ENCODE data around the gene CD7. TPM values are rescaled to one million over a fixed set of nuclear protein-coding genes. Genes with fewer than 3 reads are reported as not detected.
"Not testable (repeated sequence)": the region's sequence is repeated elsewhere in the genome, so short reads cannot be mapped to it uniquely, and the experiment has no call there.

The CD7 gene
- total RNA-seq: 0.64 TPM
- long read RNA-seq: 0 reads

- ATAC-seq: no peak
- no peak for DNase-seq
- intact Hi-C loops (cut with micrococcal nuclease): no loop called here
Measured at GRCh38 chr17:82317394-82318168, at the start of gene CD7. TSS of gene CD7 (minus strand) at chr17:82317608. CDS start at chr17:82317495, 113 bp downstream.

- intact Hi-C loops (cut with micrococcal nuclease): no loop called here
- ATAC-seq (no peak), DNase-seq (no peak)
Measured at GRCh38 chr17:82366749-82367148, 49.3 kb upstream of the CD7 start.

- no peak for ATAC-seq
Measured at GRCh38 chr17:82365606-82366295, 48.3 kb upstream of the CD7 start.

GRCh38 chr17:82361885-82362633, 44.7 kb upstream of the CD7 start:
- DNase-seq: no peak

More at GRCh38 chr17:82365606-82366295, 48.3 kb upstream of the CD7 start:
- no peak for DNase-seq
- intact Hi-C loops (cut with micrococcal nuclease): no loop called here

GRCh38 chr17:82359451-82360074, 42.2 kb upstream of the CD7 start:
- intact Hi-C loops (cut with micrococcal nuclease): loop anchor here (10.0 kb wide), 1 partner anchor 45 kb away; no protein-coding TSS in a partner anchor
- not testable (repeated sequence) for ATAC-seq

More at GRCh38 chr17:82361885-82362633, 44.7 kb upstream of the CD7 start:
- ATAC-seq: no peak
- intact Hi-C loops (cut with micrococcal nuclease): no loop called here

GRCh38 chr17:82358465-82359350, 41.3 kb upstream of the CD7 start, which contains the start of gene TEX19:
TSS of gene TEX19 (plus strand) at chr17:82359247. CDS start at chr17:82362151, 2,904 bp downstream.
- DNase-seq: no peak
- no peak for ATAC-seq
- intact Hi-C loops (cut with micrococcal nuclease): loop anchor here (10.0 kb wide), 1 partner anchor 46 kb away; no protein-coding TSS in a partner anchor

More at GRCh38 chr17:82359451-82360074, 42.2 kb upstream of the CD7 start:
- not testable (repeated sequence) for DNase-seq

GRCh38 chr17:82357394-82357793, 40.0 kb upstream of the CD7 start:
- DNase-seq (no peak), ATAC-seq (no peak)
- intact Hi-C loops (cut with micrococcal nuclease): loop anchor here (10.0 kb wide), 1 partner anchor 47 kb away; no protein-coding TSS in a partner anchor

- ATAC-seq: no peak
- DNase-seq: no peak
- intact Hi-C loops (cut with micrococcal nuclease): loop anchor here (10.0 kb wide), 1 partner anchor 48 kb away; no protein-coding TSS in a partner anchor
Measured at GRCh38 chr17:82356845-82357355, 39.5 kb upstream of the CD7 start.

- DNase-seq (no peak), ATAC-seq (no peak)
- intact Hi-C loops (cut with micrococcal nuclease): loop anchor here (10.0 kb wide), 1 partner anchor 49 kb away; no protein-coding TSS in a partner anchor
Measured at GRCh38 chr17:82355770-82356427, 38.5 kb upstream of the CD7 start.

GRCh38 chr17:82354804-82355308, 37.4 kb upstream of the CD7 start:
- intact Hi-C loops (cut with micrococcal nuclease): loop anchor here (10.0 kb wide), 1 partner anchor 50 kb away; no protein-coding TSS in a partner anchor
- no peak for ATAC-seq
- DNase-seq: no peak

- ATAC-seq: no peak
- intact Hi-C loops (cut with micrococcal nuclease): loop anchor here (10.0 kb wide), 1 partner anchor 51 kb away; no protein-coding TSS in a partner anchor
- no peak for DNase-seq
Measured at GRCh38 chr17:82353484-82353883, 36.1 kb upstream of the CD7 start.

GRCh38 chr17:82351713-82352488, 34.5 kb upstream of the CD7 start:
- DNase-seq (peak; percentile 87), ATAC-seq (peak; percentile 88)
- intact Hi-C loops (cut with micrococcal nuclease): loop anchor here (10.0 kb wide), 1 partner anchor 53 kb away; no protein-coding TSS in a partner anchor

- ATAC-seq: peak; percentile 12
- intact Hi-C loops (cut with micrococcal nuclease): loop anchor here (10.0 kb wide), 1 partner anchor 54 kb away; no protein-coding TSS in a partner anchor
- DNase-seq: peak; percentile 19
Measured at GRCh38 chr17:82351254-82351712, 33.9 kb upstream of the CD7 start.

- DNase-seq (peak; percentile 31), ATAC-seq (no peak)
- intact Hi-C loops (cut with micrococcal nuclease): loop anchor here (10.0 kb wide), 1 partner anchor 54 kb away; no protein-coding TSS in a partner anchor
Measured at GRCh38 chr17:82350182-82351030, 33.0 kb upstream of the CD7 start.

- peak; percentile 4 for DNase-seq
- ATAC-seq: no peak
- intact Hi-C loops (cut with micrococcal nuclease): no loop called here
Measured at GRCh38 chr17:82349287-82349701, 31.9 kb upstream of the CD7 start.
